ENCODE measurements around the gene LRRC37A2.
"Not testable (repeated sequence)": the region's sequence is repeated elsewhere in the genome, so short reads cannot be mapped to it uniquely, and the experiment has no call there.

LRRC37A2 gene

DNA sequence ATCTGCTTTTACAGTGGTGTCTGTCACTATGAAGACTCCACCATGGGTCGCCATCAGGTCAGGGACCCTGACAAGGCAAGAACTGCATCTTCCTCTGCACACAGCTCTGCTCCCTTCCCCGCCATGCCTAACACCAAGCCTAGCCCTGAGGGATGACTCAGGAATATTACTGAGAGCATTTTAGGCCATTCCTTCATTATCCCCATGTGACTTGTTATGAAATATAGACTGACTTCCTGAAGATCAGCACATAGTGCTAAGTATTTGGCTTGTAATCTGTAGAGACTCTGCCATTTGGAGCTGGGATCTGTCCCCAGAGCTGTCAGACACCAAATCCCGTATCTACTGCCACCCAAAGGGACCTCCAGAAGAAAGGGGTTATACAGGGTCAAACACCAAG is 47.8 kb downstream of the LRRC37A2 start:
- not testable (repeated sequence) for DNase-seq (ENCODE audit: low read depth, low spot score); H3K4me1 ChIP-seq (ENCODE audit: insufficient read depth, insufficient read length); H3K27me3 ChIP-seq (ENCODE audit: insufficient read depth, insufficient read length); H3K36me3 ChIP-seq (ENCODE audit: insufficient read depth, insufficient read length, low read length); H3K4me3 ChIP-seq (ENCODE audit: insufficient read length, low read depth); H3K9me3 ChIP-seq (ENCODE audit: insufficient read depth, low read length); H3K9ac ChIP-seq (ENCODE audit: insufficient read length, low read depth)

- H3K9ac ChIP-seq (ENCODE audit: insufficient read length, low read depth); H3K36me3 ChIP-seq (ENCODE audit: insufficient read depth, insufficient read length, low read length); DNase-seq (ENCODE audit: low read depth, low spot score); H3K4me1 ChIP-seq (ENCODE audit: insufficient read depth, insufficient read length); H3K4me3 ChIP-seq (ENCODE audit: insufficient read length, low read depth); H3K27me3 ChIP-seq (ENCODE audit: insufficient read depth, insufficient read length); H3K9me3 ChIP-seq (ENCODE audit: insufficient read depth, low read length): not testable (repeated sequence)
Measured at GRCh38 chr17:46566284-46566683, 54.0 kb downstream of the LRRC37A2 start.

- DNase-seq (ENCODE audit: low read depth, low spot score); H3K4me1 ChIP-seq (ENCODE audit: insufficient read depth, insufficient read length); H3K4me3 ChIP-seq (ENCODE audit: insufficient read length, low read depth); H3K36me3 ChIP-seq (ENCODE audit: insufficient read depth, insufficient read length, low read length); H3K9me3 ChIP-seq (ENCODE audit: insufficient read depth, low read length); H3K27me3 ChIP-seq (ENCODE audit: insufficient read depth, insufficient read length); H3K9ac ChIP-seq (ENCODE audit: insufficient read length, low read depth): not testable (repeated sequence)
Measured at GRCh38 chr17:46566980-46567379, 54.7 kb downstream of the LRRC37A2 start.

DNA sequence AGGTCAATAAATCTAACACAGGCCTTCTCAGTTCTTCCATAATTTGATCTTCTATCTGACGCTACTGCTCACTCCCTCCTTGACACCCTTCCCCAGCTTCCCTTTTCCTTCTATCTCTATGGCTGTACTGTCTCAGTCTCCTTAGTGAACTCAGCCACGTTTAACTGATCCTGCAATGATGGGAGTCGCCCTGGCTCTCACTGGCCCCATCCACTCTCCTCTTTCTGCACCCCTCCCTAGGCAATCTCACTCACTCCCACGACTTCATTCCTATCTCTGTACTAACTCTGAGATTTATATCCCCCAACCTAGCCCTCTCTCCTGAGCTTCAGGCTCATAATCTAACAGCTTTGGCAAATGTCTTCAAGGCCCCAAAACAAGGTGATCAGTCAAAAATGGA is 59.5 kb downstream of the LRRC37A2 start:
- H3K4me1 ChIP-seq (ENCODE audit: insufficient read depth, insufficient read length); H3K4me3 ChIP-seq (ENCODE audit: insufficient read length, low read depth): not testable (repeated sequence)

DNA sequence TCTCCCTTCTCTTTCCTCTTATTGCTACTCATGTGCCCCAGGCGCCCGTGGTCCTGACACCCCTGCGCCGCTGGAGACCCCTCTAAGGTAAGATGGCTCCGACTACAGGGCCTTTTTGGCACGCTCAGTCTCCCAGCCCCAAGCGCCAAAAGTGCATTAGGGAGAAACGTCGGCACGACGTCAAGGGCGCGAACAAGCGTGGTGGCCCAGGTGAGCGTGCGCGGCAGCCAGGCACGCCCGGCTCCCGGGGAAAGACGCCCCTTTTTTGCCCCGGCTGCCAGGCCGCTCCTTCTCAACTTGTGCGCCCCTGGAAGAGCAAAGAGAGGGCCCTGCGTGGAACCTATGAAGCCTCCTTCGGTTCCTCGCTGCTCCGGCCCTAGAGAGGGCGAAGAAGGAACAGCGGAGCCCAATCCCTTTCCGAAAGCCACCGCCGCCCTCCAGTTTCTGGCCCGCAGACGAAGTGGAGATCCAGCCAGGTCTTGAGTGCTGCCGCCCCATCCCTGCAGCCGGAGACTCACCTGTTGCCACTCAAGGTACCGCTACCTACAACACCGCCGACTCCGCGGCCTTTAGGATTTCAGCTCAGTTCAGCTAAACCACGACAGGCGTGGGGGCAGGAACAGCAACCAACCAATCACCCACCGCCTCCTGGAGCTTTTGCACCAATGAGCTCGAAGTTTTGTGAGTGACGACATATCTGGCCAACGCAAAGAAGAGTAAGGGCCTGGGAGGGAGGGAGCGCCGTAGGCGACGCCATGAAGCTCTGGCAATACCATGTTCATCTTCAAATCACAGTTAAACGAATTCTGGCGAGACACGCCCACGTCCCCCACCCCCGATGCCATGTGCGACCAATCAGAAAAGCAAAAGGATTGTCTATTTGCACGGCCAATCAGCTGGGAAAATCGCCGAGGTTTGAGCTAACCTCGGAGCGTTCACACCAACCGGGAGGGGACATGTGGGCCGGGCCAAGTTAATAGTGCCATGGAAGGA is 67.1 kb downstream of the LRRC37A2 start, which contains the start of gene ARL17A:
TSS of gene ARL17A (minus strand) at position 609 of the 993 bp plus-strand sequence. CDS start 3,369 bp downstream, outside the sequence.
- not testable (repeated sequence) for DNase-seq (ENCODE audit: low read depth, low spot score)

More for the DNA sequence above, 59.5 kb downstream of the LRRC37A2 start:
- not testable (repeated sequence) for DNase-seq (ENCODE audit: low read depth, low spot score); H3K36me3 ChIP-seq (ENCODE audit: insufficient read depth, insufficient read length, low read length); H3K27me3 ChIP-seq (ENCODE audit: insufficient read depth, insufficient read length); H3K9ac ChIP-seq (ENCODE audit: insufficient read length, low read depth); H3K9me3 ChIP-seq (ENCODE audit: insufficient read depth, low read length)

DNA sequence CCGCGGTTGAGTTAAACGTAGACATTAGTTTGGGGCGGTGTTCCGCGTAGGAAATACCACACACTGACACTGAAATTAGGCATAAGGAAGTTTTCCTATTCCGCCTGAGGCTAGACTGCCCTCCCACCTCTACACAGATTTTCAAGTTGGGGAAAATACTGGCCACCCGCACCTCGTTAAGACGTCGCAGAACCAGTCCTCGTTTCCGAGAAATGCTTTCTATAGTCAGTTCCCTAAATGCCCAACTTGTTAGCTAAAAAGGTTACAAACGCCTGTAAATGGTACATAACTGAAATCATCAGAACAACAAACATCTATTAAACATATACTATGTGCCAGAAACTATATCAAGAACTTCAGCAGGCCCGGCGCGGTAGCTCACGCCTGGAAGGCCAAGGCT is 67.8 kb downstream of the LRRC37A2 start:
- not testable (repeated sequence) for H3K4me1 ChIP-seq (ENCODE audit: insufficient read depth, insufficient read length); H3K27me3 ChIP-seq (ENCODE audit: insufficient read depth, insufficient read length); H3K4me3 ChIP-seq (ENCODE audit: insufficient read length, low read depth)

More for the DNA sequence above, 67.1 kb downstream of the LRRC37A2 start, which contains the start of gene ARL17A:
- H3K36me3 ChIP-seq (ENCODE audit: insufficient read depth, insufficient read length, low read length); H3K27me3 ChIP-seq (ENCODE audit: insufficient read depth, insufficient read length); H3K9ac ChIP-seq (ENCODE audit: insufficient read length, low read depth); H3K4me3 ChIP-seq (ENCODE audit: insufficient read length, low read depth); H3K4me1 ChIP-seq (ENCODE audit: insufficient read depth, insufficient read length); H3K9me3 ChIP-seq (ENCODE audit: insufficient read depth, low read length): not testable (repeated sequence)

GRCh38 chr17:46585444-46585843 is 73.2 kb downstream of the LRRC37A2 start:
- H3K36me3 ChIP-seq (ENCODE audit: insufficient read depth, insufficient read length, low read length); H3K4me3 ChIP-seq (ENCODE audit: insufficient read length, low read depth); H3K27me3 ChIP-seq (ENCODE audit: insufficient read depth, insufficient read length); DNase-seq (ENCODE audit: low read depth, low spot score); H3K9me3 ChIP-seq (ENCODE audit: insufficient read depth, low read length); H3K9ac ChIP-seq (ENCODE audit: insufficient read length, low read depth); H3K4me1 ChIP-seq (ENCODE audit: insufficient read depth, insufficient read length): not testable (repeated sequence)

More for the DNA sequence above, 67.8 kb downstream of the LRRC37A2 start:
- DNase-seq (ENCODE audit: low read depth, low spot score); H3K9ac ChIP-seq (ENCODE audit: insufficient read length, low read depth); H3K9me3 ChIP-seq (ENCODE audit: insufficient read depth, low read length); H3K36me3 ChIP-seq (ENCODE audit: insufficient read depth, insufficient read length, low read length): not testable (repeated sequence)

GRCh38 chr17:46590157-46591146 is 78.2 kb downstream of the LRRC37A2 start, which contains the start of gene NSF:
Gene NSF (plus strand): TSS chr17:46590669. CDS start chr17:46590776, 107 bp downstream.
- H3K4me1 ChIP-seq (ENCODE audit: insufficient read depth, insufficient read length); H3K9ac ChIP-seq (ENCODE audit: insufficient read length, low read depth); H3K4me3 ChIP-seq (ENCODE audit: insufficient read length, low read depth); H3K36me3 ChIP-seq (ENCODE audit: insufficient read depth, insufficient read length, low read length); H3K27me3 ChIP-seq (ENCODE audit: insufficient read depth, insufficient read length); DNase-seq (ENCODE audit: low read depth, low spot score); H3K9me3 ChIP-seq (ENCODE audit: insufficient read depth, low read length): not testable (repeated sequence)

- H3K36me3 ChIP-seq (ENCODE audit: insufficient read depth, insufficient read length, low read length); H3K4me1 ChIP-seq (ENCODE audit: insufficient read depth, insufficient read length); H3K27me3 ChIP-seq (ENCODE audit: insufficient read depth, insufficient read length); DNase-seq (ENCODE audit: low read depth, low spot score); H3K4me3 ChIP-seq (ENCODE audit: insufficient read length, low read depth); H3K9me3 ChIP-seq (ENCODE audit: insufficient read depth, low read length); H3K9ac ChIP-seq (ENCODE audit: insufficient read length, low read depth): not testable (repeated sequence)
Measured at GRCh38 chr17:46591332-46591731, 79.1 kb downstream of the LRRC37A2 start.

- H3K4me3 ChIP-seq (ENCODE audit: insufficient read length, low read depth); H3K4me1 ChIP-seq (ENCODE audit: insufficient read depth, insufficient read length); H3K9me3 ChIP-seq (ENCODE audit: insufficient read depth, low read length); H3K36me3 ChIP-seq (ENCODE audit: insufficient read depth, insufficient read length, low read length); DNase-seq (ENCODE audit: low read depth, low spot score); H3K9ac ChIP-seq (ENCODE audit: insufficient read length, low read depth); H3K27me3 ChIP-seq (ENCODE audit: insufficient read depth, insufficient read length): not testable (repeated sequence)
Measured at GRCh38 chr17:46598344-46598931, 86.2 kb downstream of the LRRC37A2 start.

DNA sequence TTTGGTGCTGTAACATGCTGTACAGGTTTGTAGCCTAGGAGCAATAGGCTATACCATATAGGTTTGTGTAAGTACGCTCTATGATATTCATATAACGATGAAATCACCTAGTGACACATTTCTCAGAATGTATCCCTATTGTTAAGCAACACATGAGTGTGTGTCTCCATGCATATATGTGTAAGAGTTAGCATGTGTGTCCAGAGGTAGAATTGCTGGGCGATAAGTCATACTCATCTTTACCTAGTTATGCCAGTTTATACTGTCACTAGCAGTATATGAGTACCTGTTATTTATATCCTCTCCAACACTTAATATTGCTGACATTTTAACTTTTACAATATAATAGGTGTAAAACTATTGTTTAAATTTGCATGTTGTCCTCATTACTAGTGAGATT is 88.5 kb downstream of the LRRC37A2 start:
- H3K4me1 ChIP-seq (ENCODE audit: insufficient read depth, insufficient read length); DNase-seq (ENCODE audit: low read depth, low spot score); H3K27me3 ChIP-seq (ENCODE audit: insufficient read depth, insufficient read length); H3K4me3 ChIP-seq (ENCODE audit: insufficient read length, low read depth); H3K36me3 ChIP-seq (ENCODE audit: insufficient read depth, insufficient read length, low read length); H3K9ac ChIP-seq (ENCODE audit: insufficient read length, low read depth); H3K9me3 ChIP-seq (ENCODE audit: insufficient read depth, low read length): not testable (repeated sequence)

Measured in NT2/D1 (cell line).